ENCODE results near the gene RBM6.
A peak's percentile ranks its signal among the peaks of the same experiment; 100 is the strongest.

- TF ChIP-seq, protein P1, sequence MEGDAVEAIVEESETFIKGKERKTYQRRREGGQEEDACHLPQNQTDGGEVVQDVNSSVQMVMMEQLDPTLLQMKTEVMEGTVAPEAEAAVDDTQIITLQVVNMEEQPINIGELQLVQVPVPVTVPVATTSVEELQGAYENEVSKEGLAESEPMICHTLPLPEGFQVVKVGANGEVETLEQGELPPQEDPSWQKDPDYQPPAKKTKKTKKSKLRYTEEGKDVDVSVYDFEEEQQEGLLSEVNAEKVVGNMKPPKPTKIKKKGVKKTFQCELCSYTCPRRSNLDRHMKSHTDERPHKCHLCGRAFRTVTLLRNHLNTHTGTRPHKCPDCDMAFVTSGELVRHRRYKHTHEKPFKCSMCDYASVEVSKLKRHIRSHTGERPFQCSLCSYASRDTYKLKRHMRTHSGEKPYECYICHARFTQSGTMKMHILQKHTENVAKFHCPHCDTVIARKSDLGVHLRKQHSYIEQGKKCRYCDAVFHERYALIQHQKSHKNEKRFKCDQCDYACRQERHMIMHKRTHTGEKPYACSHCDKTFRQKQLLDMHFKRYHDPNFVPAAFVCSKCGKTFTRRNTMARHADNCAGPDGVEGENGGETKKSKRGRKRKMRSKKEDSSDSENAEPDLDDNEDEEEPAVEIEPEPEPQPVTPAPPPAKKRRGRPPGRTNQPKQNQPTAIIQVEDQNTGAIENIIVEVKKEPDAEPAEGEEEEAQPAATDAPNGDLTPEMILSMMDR (IDR thresholded peaks at IDR 0.05): no peak
- TF ChIP-seq POLR2A (IDR thresholded peaks at IDR 0.05; ENCODE audit: low read depth): no peak
- TF ChIP-seq EP300 (IDR thresholded peaks at IDR 0.05): no peak
- peak in 1 of 2 donors; percentile 4 for TF ChIP-seq POLR2AphosphoS5 (IDR thresholded peaks at IDR 0.05)
Measured at GRCh38 chr3:50122661-50123391, 182.9 kb downstream of the RBM6 start.

Data from esophagus muscularis mucosa (tissue), 4 donors.